HG03442 (cell line): ENCODE measurements around the gene TSKU.
A peak's percentile ranks its signal among the peaks of the same experiment; 100 is the strongest.
"Not testable (repeated sequence)": the region's sequence is repeated elsewhere in the genome, so short reads cannot be mapped to it uniquely, and the experiment has no call there.

ENCODE experiments used
- ATAC-seq: cut with Tn5 transposase; IDR thresholded peaks from one replicate; pipeline ENCODE4 v1.9.1; 2021; ENCODE audit warnings: mild to moderate bottlenecking, moderate library complexity; ENCODE audit not compliant: unreplicated experiment

TSKU gene

GRCh38 chr11:76787911-76788596 lies 4.9 kb downstream of the TSKU start:
- no peak for ATAC-seq

GRCh38 chr11:76788661-76789442 lies 5.7 kb downstream of the TSKU start:
- no peak for ATAC-seq

GRCh38 chr11:76789443-76789719 lies 6.2 kb downstream of the TSKU start:
- no peak for ATAC-seq

GRCh38 chr11:76790251-76790650 lies 7.1 kb downstream of the TSKU start:
- no peak for ATAC-seq

- not testable (repeated sequence) for ATAC-seq
Measured at GRCh38 chr11:76791002-76791770, 8.0 kb downstream of the TSKU start.

GRCh38 chr11:76791861-76792260 lies 8.7 kb downstream of the TSKU start:
- no peak for ATAC-seq

GRCh38 chr11:76792505-76793264 lies 9.5 kb downstream of the TSKU start:
- no peak for ATAC-seq

- ATAC-seq: no peak
Measured at GRCh38 chr11:76793391-76794291, 10.5 kb downstream of the TSKU start.

- no peak for ATAC-seq
Measured at GRCh38 chr11:76794371-76795289, 11.5 kb downstream of the TSKU start.

GRCh38 chr11:76795290-76795935 lies 12.3 kb downstream of the TSKU start:
- no peak for ATAC-seq

- no peak for ATAC-seq
Measured at GRCh38 chr11:76795936-76796441, 12.8 kb downstream of the TSKU start.

GRCh38 chr11:76796511-76797198 lies 13.5 kb downstream of the TSKU start:
- no peak for ATAC-seq

GRCh38 chr11:76797341-76798201 lies 14.4 kb downstream of the TSKU start:
- no peak for ATAC-seq

GRCh38 chr11:76798202-76798581 lies 15.0 kb downstream of the TSKU start:
- no peak for ATAC-seq

GRCh38 chr11:76798671-76799065 lies 15.5 kb downstream of the TSKU start:
- ATAC-seq: no peak

- ATAC-seq: peak; percentile 73
Measured at GRCh38 chr11:76799066-76799804, 16.1 kb downstream of the TSKU start.
